Measurements from ENCODE around the gene SP100. TPM values are rescaled to one million over a fixed set of nuclear protein-coding genes. Genes with fewer than 3 reads are reported as not detected.

Gene SP100
- total RNA-seq, 1 donor from 2014 or later: 8.3 TPM

GRCh38 chr2:230455005-230455684, 39.1 kb downstream of the SP100 start:
- Mint-ChIP-seq H3K36me3 (ENCODE audit: low read depth, unreplicated experiment) (peaks cover 8% of the 10 kb centered on the region), H3K4me3 (ENCODE audit: unreplicated experiment) (no peak overlapping the region), H3K4me1 (ENCODE audit: unreplicated experiment) (peaks cover 2% of the 10 kb centered on the region), H3K27ac (ENCODE audit: unreplicated experiment) (no peak overlapping the region), H3K27me3 (ENCODE audit: unreplicated experiment) (no peaks in the 10 kb centered on the region), H3K9me3 (ENCODE audit: unreplicated experiment) (no peaks in the 10 kb centered on the region)
- no peak for DNase-seq (ENCODE audit: low spot score)
- no peak for TF ChIP-seq CTCF (IDR thresholded peaks at IDR 0.05; ENCODE audit: unreplicated experiment)

DNA sequence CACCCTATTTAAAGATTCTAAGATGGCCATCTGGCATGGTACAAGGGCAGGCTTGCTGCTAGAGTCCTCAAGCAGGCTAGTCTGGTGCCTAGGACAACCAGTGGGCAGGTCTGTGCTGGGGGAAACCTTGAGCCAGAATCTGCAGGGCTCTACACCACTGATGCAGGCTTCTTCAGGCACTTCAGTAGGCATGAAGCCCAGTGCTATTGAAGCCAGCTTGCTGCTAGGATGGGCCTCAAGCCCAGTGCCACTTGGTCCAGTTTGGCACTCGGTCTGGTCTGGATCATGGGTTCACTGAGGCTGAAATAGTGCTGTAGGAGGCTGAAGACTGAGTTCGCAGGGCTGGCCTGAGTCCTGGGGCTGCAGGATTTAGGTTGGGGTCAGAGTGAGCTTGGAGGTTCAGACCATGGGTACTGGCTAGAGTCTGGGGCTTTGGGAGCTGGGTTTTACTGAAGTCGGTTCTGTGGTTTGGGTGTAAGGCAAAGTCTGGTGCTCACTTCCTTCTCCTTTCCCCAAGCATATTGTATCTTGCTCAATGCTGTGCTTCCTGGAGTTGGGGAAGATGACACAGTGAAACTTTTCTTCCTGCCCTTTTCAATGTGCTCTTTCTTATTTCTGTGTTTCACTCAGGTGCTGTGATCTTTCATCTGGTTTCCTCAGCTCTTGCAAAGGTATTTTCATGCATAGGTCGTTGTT, 41.2 kb downstream of the SP100 start:
- no peak for DNase-seq (ENCODE audit: low spot score)
- Mint-ChIP-seq H3K4me1 (ENCODE audit: unreplicated experiment) (peaks cover 2% of the 10 kb centered on the region), H3K4me3 (ENCODE audit: unreplicated experiment) (no peak overlapping the region), H3K27me3 (ENCODE audit: unreplicated experiment) (no peaks in the 10 kb centered on the region), H3K36me3 (ENCODE audit: low read depth, unreplicated experiment) (peaks cover 8% of the 10 kb centered on the region), H3K27ac (ENCODE audit: unreplicated experiment) (no peak overlapping the region), H3K9me3 (ENCODE audit: unreplicated experiment) (no peaks in the 10 kb centered on the region)
- TF ChIP-seq CTCF (IDR thresholded peaks at IDR 0.05; ENCODE audit: unreplicated experiment): no peak

DNA sequence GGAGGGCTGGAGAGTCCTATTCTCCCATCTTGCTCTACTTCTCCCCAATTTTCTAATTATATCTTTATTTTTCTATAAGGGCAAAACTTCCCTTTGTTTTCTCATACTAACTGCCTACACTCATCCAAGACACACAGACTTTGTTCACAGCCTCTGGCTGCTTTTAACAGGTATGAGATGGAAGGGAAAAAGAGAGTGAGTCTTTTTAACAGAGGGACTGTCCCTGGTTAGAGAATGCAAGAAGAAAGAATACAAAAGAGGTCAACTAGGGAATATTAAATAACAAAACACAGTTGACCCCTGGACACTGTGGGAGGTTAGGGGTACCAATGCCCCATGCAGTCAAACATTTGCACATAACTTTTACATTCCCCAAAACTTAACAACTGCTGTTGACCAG, 41.8 kb downstream of the SP100 start:
- no peaks in the 10 kb centered on the region for H3K27me3 Mint-ChIP-seq (ENCODE audit: unreplicated experiment)
- peaks cover 2% of the 10 kb centered on the region for H3K4me1 Mint-ChIP-seq (ENCODE audit: unreplicated experiment)
- no peak overlapping the region for H3K27ac Mint-ChIP-seq (ENCODE audit: unreplicated experiment)
- peaks cover 7% of the 10 kb centered on the region for H3K36me3 Mint-ChIP-seq (ENCODE audit: low read depth, unreplicated experiment)
- no peak for TF ChIP-seq CTCF (IDR thresholded peaks at IDR 0.05; ENCODE audit: unreplicated experiment)
- no peaks in the 10 kb centered on the region for H3K9me3 Mint-ChIP-seq (ENCODE audit: unreplicated experiment)
- no peak for DNase-seq (ENCODE audit: low spot score)
- H3K4me3 Mint-ChIP-seq (ENCODE audit: unreplicated experiment): no peak overlapping the region

- no peak overlapping the region for H3K4me3 Mint-ChIP-seq (ENCODE audit: unreplicated experiment)
- H3K27me3 Mint-ChIP-seq (ENCODE audit: unreplicated experiment): no peaks in the 10 kb centered on the region
- DNase-seq (ENCODE audit: low spot score): no peak
- H3K36me3 Mint-ChIP-seq (ENCODE audit: low read depth, unreplicated experiment): peaks cover 5% of the 10 kb centered on the region
- H3K4me1 Mint-ChIP-seq (ENCODE audit: unreplicated experiment): peaks cover 2% of the 10 kb centered on the region
- no peak overlapping the region for H3K27ac Mint-ChIP-seq (ENCODE audit: unreplicated experiment)
- no peak for TF ChIP-seq CTCF (IDR thresholded peaks at IDR 0.05; ENCODE audit: unreplicated experiment)
- H3K9me3 Mint-ChIP-seq (ENCODE audit: unreplicated experiment): no peaks in the 10 kb centered on the region
Observed at GRCh38 chr2:230459216-230459615, 43.2 kb downstream of the SP100 start.

GRCh38 chr2:230471074-230471473, 55.1 kb downstream of the SP100 start:
- DNase-seq (ENCODE audit: low spot score): no peak
- peaks cover 7% of the 10 kb centered on the region for H3K4me1 Mint-ChIP-seq (ENCODE audit: unreplicated experiment)

More at GRCh38 chr2:230471074-230471473, 55.1 kb downstream of the SP100 start:
- TF ChIP-seq CTCF (IDR thresholded peaks at IDR 0.05; ENCODE audit: unreplicated experiment): no peak
- Mint-ChIP-seq H3K36me3 (ENCODE audit: low read depth, unreplicated experiment) (no peaks in the 10 kb centered on the region), H3K27me3 (ENCODE audit: unreplicated experiment) (no peaks in the 10 kb centered on the region), H3K27ac (ENCODE audit: unreplicated experiment) (no peak overlapping the region), H3K4me3 (ENCODE audit: unreplicated experiment) (no peak overlapping the region), H3K9me3 (ENCODE audit: unreplicated experiment) (no peaks in the 10 kb centered on the region)

Measured in endothelial cell (in vitro differentiated cells).